IPS DF 4.7 (cell line): ENCODE measurements around the gene EYA2.
A peak's percentile ranks its signal among the peaks of the same experiment; 100 is the strongest.
"Not testable (repeated sequence)": the region's sequence is repeated elsewhere in the genome, so short reads cannot be mapped to it uniquely, and the experiment has no call there.

Source experiments
- DNase-seq: peaks from one replicate; pipeline ENCODE4 v3.0.0-alpha.2; 2013; ENCODE audit warnings: low spot score; ENCODE audit errors: extremely low read depth

Gene EYA2

DNA sequence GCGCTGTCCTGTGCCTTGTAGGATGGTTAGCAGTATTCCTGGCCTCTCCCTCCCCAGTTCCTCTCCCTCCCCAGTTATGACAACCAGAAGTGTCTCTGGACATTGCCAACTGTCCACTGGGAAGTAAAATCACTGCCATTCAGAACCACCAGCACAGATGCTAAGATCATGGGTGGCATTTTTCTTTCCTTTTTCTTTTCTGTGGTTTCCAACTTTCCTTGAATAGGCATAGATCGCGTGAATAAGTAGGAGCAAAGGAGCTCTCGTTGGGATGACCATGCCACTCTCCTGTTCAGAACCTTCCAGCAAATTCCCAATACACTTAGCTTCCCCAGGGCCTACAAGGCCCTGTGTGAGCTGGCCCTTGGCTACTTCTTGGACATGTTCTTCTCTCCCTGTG, 59.0 kb downstream of the EYA2 start:
- no peak for DNase-seq

DNA sequence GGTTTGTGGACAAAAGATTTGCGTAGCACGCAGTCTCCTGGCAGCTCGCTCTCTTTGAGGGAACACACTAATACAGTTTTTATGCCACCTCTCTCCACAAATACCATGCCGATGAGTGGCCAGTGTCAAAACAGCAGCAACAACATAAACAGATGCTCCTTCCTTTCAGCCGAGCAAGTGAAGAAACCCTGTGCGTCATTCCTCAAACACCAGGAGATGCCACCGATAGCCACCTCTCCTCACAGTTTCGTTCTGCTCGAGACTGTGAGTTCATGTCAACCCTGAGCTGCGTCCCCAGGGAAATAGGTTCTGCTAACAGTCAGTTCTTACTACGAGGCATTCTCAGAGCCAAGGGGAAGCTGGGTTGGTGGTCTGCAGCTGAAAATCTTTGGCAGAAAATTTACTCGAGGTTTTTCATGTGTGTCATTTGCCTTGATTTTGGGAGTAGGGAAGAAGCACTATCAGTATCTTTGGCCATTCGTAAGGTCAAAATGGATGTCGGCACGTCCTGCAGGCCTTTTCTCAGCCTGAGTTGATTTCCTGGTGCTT, 59.9 kb downstream of the EYA2 start:
- DNase-seq, result no peak

DNA sequence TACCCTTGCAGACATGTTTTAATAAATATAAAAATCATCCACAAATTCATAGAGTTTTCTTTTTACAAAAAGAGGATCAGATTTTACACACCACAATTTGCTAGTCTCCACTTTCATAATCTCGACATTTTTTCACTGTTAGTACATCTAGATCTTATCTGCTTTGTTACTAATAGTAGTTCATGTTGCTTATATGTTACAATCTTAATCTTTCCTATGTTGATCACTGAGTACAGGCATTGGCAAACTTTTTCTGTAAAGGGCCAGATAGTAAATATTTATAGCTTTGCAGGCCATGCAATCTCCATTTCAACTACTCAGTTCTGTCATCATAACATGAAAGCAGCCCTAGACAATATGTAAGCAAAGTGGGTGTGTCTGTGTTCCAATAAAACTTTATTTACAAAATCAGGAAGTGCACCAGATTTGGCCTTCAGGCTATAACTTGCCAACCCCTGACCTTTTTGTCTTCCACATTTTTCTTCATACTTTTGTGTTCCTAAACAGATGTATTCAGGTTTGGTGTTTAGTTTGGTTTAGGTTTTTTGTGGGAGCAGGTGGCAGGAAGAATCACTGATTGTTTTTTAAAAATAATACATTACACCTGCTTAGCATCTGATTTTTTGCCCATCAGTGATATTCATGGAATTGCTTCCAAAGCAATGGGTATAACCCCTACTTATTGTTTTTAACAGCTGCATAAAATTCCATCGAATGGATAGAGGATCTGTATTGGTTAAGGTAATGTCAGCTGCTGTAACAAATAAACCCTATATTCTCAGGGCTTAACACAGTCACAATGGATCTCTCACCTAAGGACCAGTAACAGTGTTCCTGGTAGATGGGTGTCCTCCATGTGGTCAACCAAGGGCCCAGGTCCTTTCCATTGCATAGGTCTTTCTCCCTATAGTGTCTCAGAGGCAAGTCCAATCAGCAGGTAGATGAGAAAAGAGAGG, 61.2 kb downstream of the EYA2 start:
- no peak for DNase-seq

GRCh38 chr20:46959081-46959692, 64.5 kb downstream of the EYA2 start:
- no peak for DNase-seq

DNA sequence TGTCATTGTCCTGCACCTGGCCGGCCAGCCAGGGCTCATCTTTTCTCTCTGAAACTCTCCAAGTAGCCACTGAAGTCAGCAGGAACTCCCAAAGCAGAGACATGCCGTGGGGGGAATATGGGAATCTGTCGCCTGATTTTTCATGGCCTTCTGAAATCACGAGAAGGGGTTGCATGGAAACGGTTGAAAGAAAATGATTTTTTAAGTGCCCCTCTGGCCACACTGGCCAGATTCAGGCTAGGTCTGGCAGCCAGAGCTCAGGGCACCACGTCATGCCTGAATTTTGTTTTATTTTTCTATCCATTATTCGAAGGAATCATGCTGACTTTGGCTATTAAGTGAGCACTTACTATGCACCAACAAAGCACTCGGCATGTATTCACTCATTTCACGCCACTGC, 65.2 kb downstream of the EYA2 start:
- no peak for DNase-seq

DNA sequence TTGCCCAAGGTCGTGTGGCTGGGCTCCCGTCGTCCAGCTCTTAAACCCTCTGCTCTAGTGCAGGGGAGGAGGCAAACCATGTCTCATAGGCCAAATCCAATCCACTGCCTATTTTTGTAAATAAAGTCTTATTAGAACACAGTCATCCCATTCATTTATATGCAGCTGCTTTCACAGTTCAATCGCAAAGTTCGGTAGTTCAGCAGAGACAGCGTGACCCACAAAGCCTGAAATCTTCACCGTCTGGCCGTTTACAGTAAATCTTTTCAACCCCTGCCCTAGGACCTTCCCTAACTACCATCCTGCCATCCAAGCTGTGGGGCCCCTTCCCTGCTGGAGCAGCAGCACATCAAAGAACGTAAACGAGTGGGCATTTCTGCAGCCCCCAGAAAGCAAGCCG, 65.9 kb downstream of the EYA2 start:
- DNase-seq, result no peak

GRCh38 chr20:46961968-46962367, 67.3 kb downstream of the EYA2 start:
- not testable (repeated sequence) for DNase-seq

- no peak for DNase-seq
Measured at GRCh38 chr20:46962452-46963195, 68.0 kb downstream of the EYA2 start.

- DNase-seq, result no peak
Measured at GRCh38 chr20:46963196-46963529, 68.5 kb downstream of the EYA2 start.

- no peak for DNase-seq
Measured at GRCh38 chr20:46963758-46964617, 69.3 kb downstream of the EYA2 start.

- DNase-seq, result no peak
Measured at GRCh38 chr20:46964618-46965455, 70.2 kb downstream of the EYA2 start.

DNA sequence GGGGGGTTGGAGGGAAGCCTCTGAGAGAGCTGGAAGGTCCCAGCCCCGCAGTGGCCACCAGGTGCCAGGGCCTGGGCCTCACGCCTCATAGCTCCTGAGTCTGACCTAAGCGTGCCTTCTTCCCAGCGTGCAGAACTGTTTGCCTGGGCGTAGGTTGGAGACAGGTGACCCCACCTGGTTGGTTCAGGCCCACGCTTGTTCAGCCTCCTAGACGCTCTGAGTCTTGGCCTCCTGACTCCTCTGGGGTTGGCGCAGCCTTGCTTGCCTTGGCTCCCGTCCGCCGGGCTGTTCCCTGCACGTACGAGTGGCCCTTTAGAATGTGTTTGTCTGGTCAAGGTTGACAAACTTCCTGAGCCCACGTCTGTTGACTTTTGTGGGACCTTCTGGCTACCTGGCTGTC, 70.8 kb downstream of the EYA2 start:
- no peak for DNase-seq

DNA sequence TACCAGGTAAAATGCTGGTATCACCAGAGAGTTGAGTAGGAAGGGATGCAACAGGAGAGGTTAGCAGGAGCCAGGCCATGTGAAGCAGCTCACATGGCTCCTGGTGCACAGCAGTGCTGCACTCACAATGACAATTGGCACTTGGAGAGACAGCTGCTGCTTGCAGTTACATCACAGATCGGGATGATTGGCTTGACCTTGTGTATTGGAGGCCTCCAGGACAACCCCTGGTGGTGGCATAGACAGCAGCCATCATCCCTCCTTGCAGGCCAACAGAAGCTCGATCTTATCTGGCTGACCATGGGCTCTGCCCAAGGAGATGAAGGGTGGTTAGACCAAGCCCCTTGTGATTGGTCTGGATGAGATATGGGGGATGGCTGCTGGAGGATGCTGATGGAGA, 73.0 kb downstream of the EYA2 start:
- DNase-seq, result no peak

DNA sequence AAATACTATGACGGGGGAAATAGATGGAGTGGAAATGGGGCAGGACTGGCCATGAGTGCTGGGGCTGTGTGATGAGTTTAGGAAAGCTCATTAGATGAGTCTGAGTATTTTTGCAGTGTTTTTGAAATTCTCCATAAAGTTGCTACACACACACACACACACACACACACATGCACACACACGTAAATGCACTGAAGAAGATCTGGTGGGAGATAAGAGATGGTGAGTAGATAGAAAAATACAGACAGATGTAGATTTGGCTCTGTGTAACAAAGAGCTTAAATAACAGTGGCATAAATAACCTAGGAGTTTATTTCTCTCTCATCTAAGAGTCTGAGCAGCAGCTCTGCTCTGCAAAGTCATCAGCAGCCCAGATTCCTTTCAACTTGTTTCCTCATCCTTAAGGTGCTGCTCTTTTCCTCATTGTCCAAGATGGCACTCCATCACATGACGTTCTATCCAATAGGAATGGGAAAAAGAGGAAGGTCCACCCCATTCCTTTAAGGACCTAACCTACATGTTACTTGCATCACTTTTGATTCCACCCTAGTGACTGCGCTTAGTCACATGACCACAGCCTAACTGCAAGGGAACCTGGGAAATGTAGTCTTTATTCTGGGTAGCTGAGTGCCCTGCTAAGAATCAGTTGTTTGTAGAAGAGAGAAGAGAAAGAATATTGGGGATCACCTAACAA, 76.4 kb downstream of the EYA2 start:
- peak; percentile 94 for DNase-seq

DNA sequence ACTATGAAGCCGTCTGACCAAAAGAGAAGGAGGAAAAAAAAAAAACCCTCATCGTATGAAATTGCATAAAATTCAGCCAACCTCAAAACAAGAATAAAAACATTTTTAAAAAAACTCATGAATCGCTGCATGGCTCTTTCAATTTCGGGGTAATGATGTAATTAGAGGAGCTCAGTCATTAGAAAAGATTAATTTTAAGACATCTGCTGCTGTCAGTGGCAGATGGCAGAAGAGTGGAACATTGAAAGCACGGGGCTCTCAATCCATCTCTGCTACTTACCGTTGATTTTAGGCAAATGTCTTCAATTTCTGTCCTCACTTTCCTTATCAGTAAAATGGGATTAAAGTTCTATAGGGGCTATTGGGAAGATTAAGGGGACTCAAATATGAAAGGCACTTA, 79.1 kb downstream of the EYA2 start:
- DNase-seq, result no peak

GRCh38 chr20:46974669-46975434, 80.2 kb downstream of the EYA2 start:
- no peak for DNase-seq

DNA sequence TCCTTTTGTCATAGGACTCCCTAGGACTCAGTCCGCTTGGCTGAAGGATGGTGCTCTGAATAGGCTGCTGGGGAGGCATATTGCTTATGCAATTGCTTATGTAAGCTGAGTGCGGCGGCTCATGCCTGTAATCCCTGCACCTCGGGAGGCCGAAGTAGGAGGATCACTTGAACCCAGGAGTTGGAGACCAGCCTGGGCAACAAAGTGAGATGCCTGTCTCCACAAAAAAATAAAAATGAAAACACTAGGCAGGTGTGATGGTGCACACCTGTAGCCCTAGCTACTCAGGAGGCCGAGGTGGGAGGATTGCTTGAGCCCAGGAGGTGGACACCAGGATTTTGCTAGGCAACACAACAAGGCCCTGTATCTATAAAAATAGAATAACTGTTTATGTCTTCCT, 81.3 kb downstream of the EYA2 start:
- no peak for DNase-seq

DNA sequence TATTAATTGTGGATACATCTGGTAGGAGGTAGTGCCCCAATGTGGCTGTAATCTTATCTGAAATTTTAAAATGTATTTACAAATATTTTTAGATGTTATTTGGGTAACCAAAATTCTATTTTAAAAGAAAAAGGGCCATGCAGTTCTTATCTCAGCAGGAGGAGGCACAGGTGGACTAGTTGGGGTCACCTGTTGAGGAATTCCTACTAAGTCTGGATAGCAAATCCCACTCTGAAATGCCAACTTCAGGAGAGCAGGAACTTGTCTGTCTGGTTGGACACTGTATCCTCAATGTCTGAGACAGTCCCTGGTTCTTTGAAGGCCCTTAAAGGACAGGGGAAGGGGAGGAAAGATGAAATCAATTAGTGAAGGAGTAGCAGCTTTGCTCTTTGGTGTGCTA, 82.6 kb downstream of the EYA2 start:
- DNase-seq, result no peak
